B cell (primary cell): ENCODE results near the gene NPPC. TPM values are rescaled to one million over a fixed set of nuclear protein-coding genes. Genes with fewer than 3 reads are reported as not detected.

Experiments
- ATAC-seq: fragments of 200-7000 bp; cut with Tn5 transposase; one replicate; pipeline ENCODE4 v1.10.0; 2021; ENCODE audit warnings: low read depth, mild to moderate bottlenecking, moderate number of reproducible peaks, moderate library complexity
- CTCF ChIA-PET: fragments of 350-600 bp; sonication (Branson Sonifier 250); formaldehyde crosslinking; loops from one replicate; lab custom pipeline; 2021; ENCODE audit warnings: antibody characterized with exemption, inconsistent platforms; lab: Charles Lee
- POLR2A ChIA-PET: fragments of 350-600 bp; sonication (Branson Sonifier 250); formaldehyde crosslinking; loops from one replicate; lab custom pipeline; 2021; ENCODE audit warnings: antibody characterized with exemption; lab: Charles Lee
- DNase-seq: peaks from one replicate; pipeline ENCODE4 v3.0.0; 2013
- H2AFZ ChIP-seq: 2 replicates; pipeline ENCODE4 v1.6.1; 2012; ENCODE audit warnings: mild to moderate bottlenecking, low read depth, low read length; ENCODE audit not compliant: insufficient read depth, poor library complexity, severe bottlenecking
- H3K27ac ChIP-seq, 2 donors: 1 replicate in 1 of 2; 2 replicates in 1 of 2; pipeline ENCODE4 v1.5.1; 2012 to 2013; ENCODE audit warnings: low read length in 2 of 2, mild to moderate bottlenecking in 2 of 2, moderate library complexity in 1 of 2
- H3K27me3 ChIP-seq, 4 experiments: fragments of 200-600 bp in 1 of 4; sonication (generic) in 1 of 4; replicated peaks in 1 of 4; 1 replicate in 2 of 4; 2 replicates in 2 of 4; pipeline versions ENCODE4 v1.6.1 to v1.7.0; 2013 to 2016; ENCODE audit warnings: low read length in 3 of 4, mild to moderate bottlenecking in 2 of 4, mixed read lengths in 1 of 4, moderate library complexity in 1 of 4; ENCODE audit not compliant: insufficient read depth in 4 of 4, control insufficient read depth in 3 of 4; ENCODE audit errors: control extremely low read depth in 1 of 4
- H3K36me3 ChIP-seq, 2 experiments: replicated peaks in 1 of 2; 1 replicate in 1 of 2; 2 replicates in 1 of 2; pipeline versions ENCODE4 v1.6.1 to v1.7.1; 2013; ENCODE audit warnings: low read length in 1 of 2; ENCODE audit not compliant: insufficient read depth in 2 of 2, control insufficient read depth in 1 of 2; ENCODE audit errors: control extremely low read depth in 1 of 2, extremely low read depth in 1 of 2
- H3K4me1 ChIP-seq, 2 donors: fragments of 200-600 bp in 1 of 2; sonication (generic) in 1 of 2; 1 replicate in 1 of 2; 2 replicates in 1 of 2; pipeline versions ENCODE4 v1.5.1 to v1.6.1; 2013 to 2017; ENCODE audit warnings: low read length in 2 of 2; ENCODE audit not compliant: control insufficient read depth in 2 of 2, insufficient read depth in 2 of 2
- H3K4me2 ChIP-seq: replicated peaks from 2 replicates; pipeline ENCODE3; 2012; ENCODE audit warnings: mild to moderate bottlenecking, low read depth, low read length; ENCODE audit not compliant: poor library complexity, severe bottlenecking
- H3K4me3 ChIP-seq, 5 experiments: fragments of 200-600 bp in 1 of 5; sonication (generic) in 1 of 5; 1 replicate in 3 of 5; 2 replicates in 2 of 5; pipeline versions ENCODE4 v1.5.1 to v1.7.0; 2011 to 2016; ENCODE audit warnings: low read length in 4 of 5, mild to moderate bottlenecking in 4 of 5, low read depth in 2 of 5, control low read depth in 1 of 5, moderate library complexity in 1 of 5; ENCODE audit not compliant: insufficient read depth in 1 of 5; ENCODE audit errors: control extremely low read depth in 1 of 5, extremely low read depth in 1 of 5
- H3K79me2 ChIP-seq: fragments of 200-600 bp; sonication (generic); one replicate; pipeline ENCODE4 v1.6.0; 2016; ENCODE audit warnings: low read length; ENCODE audit not compliant: control insufficient read depth, insufficient read depth
- H3K9ac ChIP-seq: fragments of 200-600 bp; sonication (generic); 2 replicates; pipeline ENCODE4 v1.6.1; 2017; ENCODE audit warnings: mild to moderate bottlenecking, low read length, moderate library complexity
- H3K9me3 ChIP-seq, 3 donors: one replicate each; pipeline versions ENCODE4 v1.6.1 to v1.7.1; 2013; ENCODE audit warnings: low read length in 2 of 3; ENCODE audit not compliant: control insufficient read depth in 2 of 3, insufficient read depth in 1 of 3; ENCODE audit errors: control extremely low read depth in 1 of 3
- H4K20me1 ChIP-seq: 2 replicates; pipeline ENCODE4 v1.6.0; 2012; ENCODE audit warnings: mild to moderate bottlenecking, low read length; ENCODE audit not compliant: insufficient read depth, control insufficient read depth, poor library complexity, severe bottlenecking
- H3K27ac Mint-ChIP-seq: one replicate; pipeline ENCODE4 v1.8.0; 2021; ENCODE audit warnings: mixed read lengths
- H3K27me3 Mint-ChIP-seq: one replicate; pipeline ENCODE4 v1.8.0; 2021; ENCODE audit warnings: mixed read lengths
- H3K4me1 Mint-ChIP-seq: one replicate; pipeline ENCODE4 v1.8.0; 2021; ENCODE audit warnings: mixed read lengths
- H3K4me3 Mint-ChIP-seq: one replicate; pipeline ENCODE4 v1.8.0; 2021; ENCODE audit warnings: mixed read lengths
- H3K9me3 Mint-ChIP-seq: one replicate; pipeline ENCODE4 v1.8.0; 2022; ENCODE audit warnings: mixed read lengths; ENCODE audit not compliant: insufficient read depth
- EZH2 ChIP-seq: IDR thresholded peaks from 2 replicates; pipeline ENCODE4 v1.6.1; 2012; ENCODE audit warnings: borderline replicate concordance, low read depth, mild to moderate bottlenecking, moderate library complexity, low read length; ENCODE audit not compliant: insufficient read depth, poor library complexity, severe bottlenecking
- WGBS: methylation state at CpG from one replicate; pipeline ENCODE4 v1.1.5; 2013; ENCODE audit warnings: missing lambda C conversion rate; ENCODE audit not compliant: insufficient coverage; 5-methylcytosine and 5-hydroxymethylcytosine counted together
- intact Hi-C: fragments of 100-400 bp; cut with micrococcal nuclease; formaldehyde crosslinking; loops from one replicate; pipeline ENCODE4 v1.10.0; 2022
- polyA plus RNA-seq: library from polyadenylated mRNA; depleted of rRNA; stranded (reverse); fragments of >200 nt; gene quantifications from 2 replicates; pipeline ENCODE4 v1.2.3, GENCODE V29; 2012
- total RNA-seq, 2 donors: library from RNA; stranded (reverse); fragments of 120-200 nt in 1 of 2; gene quantifications; 1 replicate in 1 of 2; 2 replicates in 1 of 2; pipeline versions ENCODE4 v1.2.3 to v1.2.4, GENCODE V29; 2013 to 2022
- TF ChIP-seq, protein P1 (sequence below): fragments of 200-600 bp; IDR thresholded peaks from one replicate; pipeline ENCODE4 v1.8.0; 2022; ENCODE audit warnings: antibody characterized with exemption, mild to moderate bottlenecking

The NPPC gene
- total and polyA plus RNA-seq, 2 donors (not counting 1 experiment from before 2014, with no cell fraction given), result 0.33 to 0.71 TPM

DNA sequence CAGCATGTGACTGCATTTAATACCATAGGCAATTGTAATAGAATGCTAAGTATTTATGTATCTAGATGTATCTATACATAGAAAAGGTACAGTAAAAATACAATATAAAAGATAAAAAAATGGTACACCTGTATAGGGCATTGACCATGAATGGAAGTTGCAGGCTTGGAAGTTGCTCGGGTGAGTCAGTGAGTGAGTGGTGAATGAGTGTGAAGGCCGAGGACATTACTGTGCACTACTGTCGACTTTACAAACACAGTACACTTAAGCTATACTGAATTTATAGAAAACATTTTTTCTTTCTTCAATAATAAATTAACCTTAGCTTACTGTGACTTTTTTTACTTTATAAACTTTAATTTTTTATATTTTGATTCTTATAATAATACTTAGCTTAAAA is 44.3 kb upstream of the NPPC start:
- Histone ChIP-seq H3K27me3 (no peaks in the 10 kb centered on the region), H3K79me2 (peaks cover 70% of the 10 kb centered on the region), H3K4me3 (no peak overlapping the region), H3K9me3 (peaks cover 0 to 7% (median 6%) of the 10 kb centered on the region in 3 donors), H3K4me1 (no peaks in the 10 kb centered on the region), H3K4me2 (no peak overlapping the region), H4K20me1 (peaks cover 13% of the 10 kb centered on the region), H3K36me3 (no peaks in the 10 kb centered on the region), H3K9ac (no peak overlapping the region), H3K27ac (no peak overlapping the region), H2AFZ (no peak overlapping the region)
- ATAC-seq (no peak), DNase-seq (no peak)
- POLR2A ChIA-PET, result no interaction called here
- peaks cover 6% of the 10 kb centered on the region for H3K9me3 Mint-ChIP-seq
- H3K4me3 Mint-ChIP-seq, result no peak overlapping the region
- CTCF ChIA-PET, result interaction anchor here (0.7 to 1.0 kb wide), 2 partner anchors 8 to 238 kb away, joined by 3 read pairs; no protein-coding TSS in a partner anchor
- TF ChIP-seq, protein P1, sequence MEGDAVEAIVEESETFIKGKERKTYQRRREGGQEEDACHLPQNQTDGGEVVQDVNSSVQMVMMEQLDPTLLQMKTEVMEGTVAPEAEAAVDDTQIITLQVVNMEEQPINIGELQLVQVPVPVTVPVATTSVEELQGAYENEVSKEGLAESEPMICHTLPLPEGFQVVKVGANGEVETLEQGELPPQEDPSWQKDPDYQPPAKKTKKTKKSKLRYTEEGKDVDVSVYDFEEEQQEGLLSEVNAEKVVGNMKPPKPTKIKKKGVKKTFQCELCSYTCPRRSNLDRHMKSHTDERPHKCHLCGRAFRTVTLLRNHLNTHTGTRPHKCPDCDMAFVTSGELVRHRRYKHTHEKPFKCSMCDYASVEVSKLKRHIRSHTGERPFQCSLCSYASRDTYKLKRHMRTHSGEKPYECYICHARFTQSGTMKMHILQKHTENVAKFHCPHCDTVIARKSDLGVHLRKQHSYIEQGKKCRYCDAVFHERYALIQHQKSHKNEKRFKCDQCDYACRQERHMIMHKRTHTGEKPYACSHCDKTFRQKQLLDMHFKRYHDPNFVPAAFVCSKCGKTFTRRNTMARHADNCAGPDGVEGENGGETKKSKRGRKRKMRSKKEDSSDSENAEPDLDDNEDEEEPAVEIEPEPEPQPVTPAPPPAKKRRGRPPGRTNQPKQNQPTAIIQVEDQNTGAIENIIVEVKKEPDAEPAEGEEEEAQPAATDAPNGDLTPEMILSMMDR, result no peak
- no peak for TF ChIP-seq EZH2
- intact Hi-C loops, result no loop called here
- H3K4me1 Mint-ChIP-seq, result peaks cover 16% of the 10 kb centered on the region
- no peaks in the 10 kb centered on the region for H3K27me3 Mint-ChIP-seq
- H3K27ac Mint-ChIP-seq, result no peak overlapping the region
- no CpG with 5 or more reads among the region's 3 CpGs for WGBS

DNA sequence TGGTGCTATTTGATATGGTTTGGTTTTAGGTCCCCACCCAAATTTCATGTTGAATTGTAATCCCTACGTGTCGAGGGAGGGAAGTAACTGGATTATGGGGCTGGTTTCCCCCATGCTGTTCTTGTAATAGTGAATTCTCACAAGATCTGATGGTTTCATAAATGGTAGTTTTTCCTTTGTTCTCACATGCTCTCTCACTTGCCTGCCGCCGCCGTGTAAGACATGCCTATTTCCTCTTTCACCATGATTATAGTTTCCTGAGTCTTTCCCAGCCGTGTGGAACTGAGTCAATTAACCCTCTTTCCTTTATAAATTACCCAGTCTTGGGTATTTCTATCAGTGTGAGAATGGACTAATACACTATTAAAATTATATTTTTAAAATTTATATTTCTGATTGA is 42.6 kb upstream of the NPPC start:
- Histone ChIP-seq H3K4me1 (no peaks in the 10 kb centered on the region), H3K79me2 (peaks cover 63% of the 10 kb centered on the region), H4K20me1 (peaks cover 13% of the 10 kb centered on the region), H3K4me2 (no peak overlapping the region), H2AFZ (no peak overlapping the region), H3K27ac (no peak overlapping the region), H3K4me3 (no peak overlapping the region), H3K27me3 (no peaks in the 10 kb centered on the region), H3K36me3 (no peaks in the 10 kb centered on the region), H3K9me3 (peaks cover 0 to 7% (median 3%) of the 10 kb centered on the region in 3 donors), H3K9ac (no peak overlapping the region)
- intact Hi-C loops, result no loop called here
- TF ChIP-seq EZH2, result no peak
- TF ChIP-seq, protein P1, result no peak
- no peak for ATAC-seq
- no peaks in the 10 kb centered on the region for H3K27me3 Mint-ChIP-seq
- no peak overlapping the region for H3K27ac Mint-ChIP-seq
- ChIA-PET POLR2A (no interaction called here), CTCF (no interaction called here)
- WGBS, result no CpG with 5 or more reads among the region's 6 CpGs
- H3K4me1 Mint-ChIP-seq, result peaks cover 25% of the 10 kb centered on the region
- H3K4me3 Mint-ChIP-seq, result no peak overlapping the region
- H3K9me3 Mint-ChIP-seq, result peaks cover 6% of the 10 kb centered on the region
- no peak for DNase-seq
